ENCODE measurements around the gene MOGAT3.

The MOGAT3 gene

GRCh38 chr7:101189109-101189508, 11.7 kb downstream of the MOGAT3 start:
- H3K79me2 ChIP-seq (ENCODE audit: control insufficient read depth, low read length) = no peaks in the 10 kb centered on the region
- H4K20me1 ChIP-seq (ENCODE audit: control insufficient read depth, insufficient read depth, low read depth, low read length) = no peaks in the 10 kb centered on the region
- peaks cover 9% of the 10 kb centered on the region; the same call in 1 of the 2 replicates for H3K27me3 ChIP-seq (ENCODE audit: control insufficient read depth, low read length)
- peaks cover 3% of the 10 kb centered on the region; the same call in 1 of the 2 replicates for H3K4me1 ChIP-seq (ENCODE audit: control insufficient read depth, low read length)
- no peak overlapping the region for H3K27ac ChIP-seq (ENCODE audit: low read depth, low read length)
- H3K9me2 ChIP-seq (replicated peaks; ENCODE audit: control insufficient read depth, low read length) = no peaks in the 10 kb centered on the region
- no peaks in the 10 kb centered on the region for H3K36me3 ChIP-seq (ENCODE audit: control insufficient read depth, low read length)
- H3K4me2 ChIP-seq (ENCODE audit: low read length) = no peak overlapping the region
- TF ChIP-seq EZH2phosphoT487 (IDR thresholded peaks at IDR 0.05; ENCODE audit: borderline replicate concordance, low read length) (no peak), CTCF (IDR thresholded peaks at IDR 0.05; ENCODE audit: low read depth, low read length, poor library complexity, severe bottlenecking) (no peak)
- H3K4me3 ChIP-seq (ENCODE audit: low read length) = no peak overlapping the region
- no peaks in the 10 kb centered on the region for H3F3A ChIP-seq (ENCODE audit: control insufficient read depth, insufficient read depth)
- H3K9me3 ChIP-seq (ENCODE audit: control insufficient read depth, insufficient read depth, low read length) = no peaks in the 10 kb centered on the region

- no peaks in the 10 kb centered on the region for H3K79me2 ChIP-seq (ENCODE audit: control insufficient read depth, low read length)
- peaks cover 9% of the 10 kb centered on the region for H3K4me1 ChIP-seq (ENCODE audit: control insufficient read depth, low read length)
- no peaks in the 10 kb centered on the region for H3K36me3 ChIP-seq (ENCODE audit: control insufficient read depth, low read length)
- H3K4me3 ChIP-seq (ENCODE audit: low read length) = no peak overlapping the region
- peaks cover 9% of the 10 kb centered on the region; the same call in 1 of the 2 replicates for H3K27me3 ChIP-seq (ENCODE audit: control insufficient read depth, low read length)
- H3F3A ChIP-seq (ENCODE audit: control insufficient read depth, insufficient read depth) = no peaks in the 10 kb centered on the region
- H4K20me1 ChIP-seq (ENCODE audit: control insufficient read depth, insufficient read depth, low read depth, low read length) = no peaks in the 10 kb centered on the region
- H3K9me2 ChIP-seq (replicated peaks; ENCODE audit: control insufficient read depth, low read length) = no peaks in the 10 kb centered on the region
- no peak overlapping the region for H3K4me2 ChIP-seq (ENCODE audit: low read length)
- no peak overlapping the region for H3K27ac ChIP-seq (ENCODE audit: low read depth, low read length)
- TF ChIP-seq CTCF (IDR thresholded peaks at IDR 0.05; ENCODE audit: low read depth, low read length, poor library complexity, severe bottlenecking) = no peak
- TF ChIP-seq EZH2phosphoT487 (IDR thresholded peaks at IDR 0.05; ENCODE audit: borderline replicate concordance, low read length) = no peak
- no peaks in the 10 kb centered on the region for H3K9me3 ChIP-seq (ENCODE audit: control insufficient read depth, insufficient read depth, low read length)
Measured at GRCh38 chr7:101186844-101187428, 13.9 kb downstream of the MOGAT3 start.

- H3K79me2 ChIP-seq (ENCODE audit: control insufficient read depth, low read length) = no peaks in the 10 kb centered on the region
- peaks cover 9% of the 10 kb centered on the region; the same call in 1 of the 2 replicates for H3K27me3 ChIP-seq (ENCODE audit: control insufficient read depth, low read length)
- no peaks in the 10 kb centered on the region for H3K9me3 ChIP-seq (ENCODE audit: control insufficient read depth, insufficient read depth, low read length)
- no peak overlapping the region for H3K27ac ChIP-seq (ENCODE audit: low read depth, low read length)
- no peaks in the 10 kb centered on the region for H4K20me1 ChIP-seq (ENCODE audit: control insufficient read depth, insufficient read depth, low read depth, low read length)
- no peak overlapping the region for H3K4me3 ChIP-seq (ENCODE audit: low read length)
- no peaks in the 10 kb centered on the region for H3K36me3 ChIP-seq (ENCODE audit: control insufficient read depth, low read length)
- H3F3A ChIP-seq (ENCODE audit: control insufficient read depth, insufficient read depth) = no peaks in the 10 kb centered on the region
- H3K4me1 ChIP-seq (ENCODE audit: control insufficient read depth, low read length) = peaks cover 9% of the 10 kb centered on the region
- TF ChIP-seq EZH2phosphoT487 (IDR thresholded peaks at IDR 0.05; ENCODE audit: borderline replicate concordance, low read length) = no peak
- H3K9me2 ChIP-seq (replicated peaks; ENCODE audit: control insufficient read depth, low read length) = no peaks in the 10 kb centered on the region
- no peak overlapping the region for H3K4me2 ChIP-seq (ENCODE audit: low read length)
Measured at GRCh38 chr7:101186194-101186593, 14.6 kb downstream of the MOGAT3 start.

GRCh38 chr7:101185258-101185839, 15.5 kb downstream of the MOGAT3 start:
- Histone ChIP-seq H3K9me2 (replicated peaks; ENCODE audit: control insufficient read depth, low read length) (no peaks in the 10 kb centered on the region), H3K27me3 (ENCODE audit: control insufficient read depth, low read length) (peaks cover 13% of the 10 kb centered on the region), H3K9me3 (ENCODE audit: control insufficient read depth, insufficient read depth, low read length) (no peaks in the 10 kb centered on the region), H3F3A (ENCODE audit: control insufficient read depth, insufficient read depth) (no peaks in the 10 kb centered on the region), H3K36me3 (ENCODE audit: control insufficient read depth, low read length) (no peaks in the 10 kb centered on the region), H3K79me2 (ENCODE audit: control insufficient read depth, low read length) (no peaks in the 10 kb centered on the region), H3K4me1 (ENCODE audit: control insufficient read depth, low read length) (peaks cover 9% of the 10 kb centered on the region), H3K27ac (ENCODE audit: low read depth, low read length) (no peak overlapping the region), H3K4me2 (ENCODE audit: low read length) (no peak overlapping the region), H4K20me1 (ENCODE audit: control insufficient read depth, insufficient read depth, low read depth, low read length) (no peaks in the 10 kb centered on the region), H3K4me3 (ENCODE audit: low read length) (no peak overlapping the region)
- TF ChIP-seq EZH2phosphoT487 (IDR thresholded peaks at IDR 0.05; ENCODE audit: borderline replicate concordance, low read length) (no peak), CTCF (IDR thresholded peaks at IDR 0.05; ENCODE audit: low read depth, low read length, poor library complexity, severe bottlenecking) (no peak)

Measured in DOHH2 (cell line).